Measurements from ENCODE around the gene IYD.
"Not testable (repeated sequence)": the region's sequence is repeated elsewhere in the genome, so short reads cannot be mapped to it uniquely, and the experiment has no call there.

IYD gene

GRCh38 chr6:150352321-150353296, 16.2 kb upstream of the IYD start:
- DNase-seq: no peak

- DNase-seq: no peak
These were observed 15.4 kb upstream of the IYD start for GRCh38 chr6:150353445-150353844.

- no peak for DNase-seq
These were observed 13.8 kb upstream of the IYD start for GRCh38 chr6:150354754-150355571.

GRCh38 chr6:150355932-150356331, 12.9 kb upstream of the IYD start:
- no peak for DNase-seq

GRCh38 chr6:150361876-150362275, 6.9 kb upstream of the IYD start:
- DNase-seq: no peak

- DNase-seq: no peak
These were observed 5.1 kb upstream of the IYD start for GRCh38 chr6:150363733-150364132.

- no peak for DNase-seq
These were observed 2.6 kb upstream of the IYD start for GRCh38 chr6:150366118-150366778.

- no peak for DNase-seq
These were observed 596 bp downstream of the IYD start for GRCh38 chr6:150369408-150369807.

- no peak for DNase-seq
These were observed 1.3 kb downstream of the IYD start for GRCh38 chr6:150370112-150370511.

- no peak for DNase-seq
These were observed 2.5 kb downstream of the IYD start for GRCh38 chr6:150371356-150371755.

GRCh38 chr6:150372051-150372450, 3.2 kb downstream of the IYD start:
- DNase-seq: no peak

- DNase-seq: no peak
These were observed 4.5 kb downstream of the IYD start for GRCh38 chr6:150373260-150373701.

- DNase-seq: not testable (repeated sequence)
These were observed 5.5 kb downstream of the IYD start for GRCh38 chr6:150374346-150374745.

- DNase-seq: no peak
These were observed 8.5 kb downstream of the IYD start for GRCh38 chr6:150377211-150377781.

- no peak for DNase-seq
These were observed 11.4 kb downstream of the IYD start for GRCh38 chr6:150380256-150380655.

- no peak for DNase-seq
These were observed 13.4 kb downstream of the IYD start for GRCh38 chr6:150382171-150382570.

- DNase-seq: no peak
These were observed 22.6 kb downstream of the IYD start for GRCh38 chr6:150391414-150391813.

- DNase-seq: no peak
These were observed 23.1 kb downstream of the IYD start for GRCh38 chr6:150391890-150392289.

- no peak for DNase-seq
These were observed 23.8 kb downstream of the IYD start for GRCh38 chr6:150392452-150393220.

GRCh38 chr6:150394053-150394898, 25.5 kb downstream of the IYD start:
- no peak for DNase-seq

GRCh38 chr6:150394899-150395295, 26.1 kb downstream of the IYD start:
- DNase-seq: no peak

Measured in SHP77 (cell line).